H1 (cell line): ENCODE results near the gene ISY1. TPM values are rescaled to one million over a fixed set of nuclear protein-coding genes. Genes with fewer than 3 reads are reported as not detected.

Experiments
- ASH2L ChIP-seq: fragments of 200-600, 300-600 bp; sonication (generic); IDR thresholded peaks from one replicate; pipeline ENCODE4 v1.7.1; 2017; ENCODE audit warnings: low read length
- FOSL1 ChIP-seq: IDR thresholded peaks from 2 replicates; pipeline ENCODE4 v1.6.1; 2011; ENCODE audit warnings: mild to moderate bottlenecking, low read depth, low read length, moderate library complexity; ENCODE audit not compliant: insufficient read depth
- HDAC2 ChIP-seq, 2 experiments: fragments of 300-600 bp in 1 of 2; sonication (generic) in 1 of 2; IDR thresholded peaks; 2 replicates each; pipeline ENCODE4 v1.6.1; 2011 to 2012; ENCODE audit warnings: low read depth in 2 of 2, low read length in 2 of 2, mild to moderate bottlenecking in 2 of 2, moderate library complexity in 2 of 2, borderline replicate concordance in 1 of 2, inconsistent platforms in 1 of 2
- HDAC6 ChIP-seq: IDR thresholded peaks from one replicate; pipeline ENCODE4 v1.7.1; 2012; ENCODE audit warnings: low read depth, mild to moderate bottlenecking, inconsistent platforms, low read length, moderate library complexity
- POLR2AphosphoS5 ChIP-seq: IDR thresholded peaks from 2 replicates; pipeline ENCODE4 v1.6.1; 2011; ENCODE audit warnings: low read depth, low read length
- RAD21 ChIP-seq, 2 experiments: IDR thresholded peaks in 1 of 2; conservative IDR thresholded peaks in 1 of 2; 2 replicates each; pipeline ENCODE4 v1.6.1; 2011; ENCODE audit warnings: low read depth in 2 of 2, low read length in 2 of 2, improper control_type of control experiment in 1 of 2, inconsistent platforms in 1 of 2, mild to moderate bottlenecking in 1 of 2, moderate library complexity in 1 of 2
- SIRT6 ChIP-seq: IDR thresholded peaks from one replicate; pipeline ENCODE4 v1.7.1; 2012; ENCODE audit warnings: low read length, inconsistent platforms
- TAF7 ChIP-seq: optimal IDR thresholded peaks from 2 replicates; pipeline ENCODE3; 2011; ENCODE audit warnings: low read depth, mild to moderate bottlenecking, inconsistent platforms, low read length, moderate library complexity, borderline replicate concordance
- polyA plus RNA-seq, 7 experiments: library from polyadenylated mRNA; depleted of rRNA in 3 of 7; stranded (reverse) in 5 of 7; unstranded in 2 of 7; fragments of >200 nt in 5 of 7; fragments of 200-250 nt in 2 of 7; gene quantifications; 1 replicate in 5 of 7; 2 replicates in 1 of 7; 4 replicates in 1 of 7; pipeline versions ENCODE4 v1.2.1 to v1.2.3, GENCODE V29; 2011 to 2013; ENCODE audit warnings: missing spikeins in 2 of 7, mixed read lengths in 2 of 7
- total RNA-seq: library from RNA; stranded (reverse); fragmentation: NEBNext Ultra II Directional; extraction: Animal tissue kit (Norgen Biotek cat#: 25700); gene quantifications from 2 replicates; pipeline ENCODE4 v1.2.1, GENCODE V29; 2021
- TF ChIP-seq, protein P1 (sequence below): fragments of 300-600 bp; sonication (generic); IDR thresholded peaks from 2 replicates; pipeline ENCODE4 v1.7.1; 2012; ENCODE audit warnings: low read length, moderate library complexity, mild to moderate bottlenecking, inconsistent platforms; ENCODE audit not compliant: insufficient replicate concordance

The ISY1 gene
- total and polyA plus RNA-seq, 2 of the 8 experiments (the other 6 are each of a cell fraction or from before 2014, with no cell fraction given), result 16.6 to 38.7 TPM

DNA sequence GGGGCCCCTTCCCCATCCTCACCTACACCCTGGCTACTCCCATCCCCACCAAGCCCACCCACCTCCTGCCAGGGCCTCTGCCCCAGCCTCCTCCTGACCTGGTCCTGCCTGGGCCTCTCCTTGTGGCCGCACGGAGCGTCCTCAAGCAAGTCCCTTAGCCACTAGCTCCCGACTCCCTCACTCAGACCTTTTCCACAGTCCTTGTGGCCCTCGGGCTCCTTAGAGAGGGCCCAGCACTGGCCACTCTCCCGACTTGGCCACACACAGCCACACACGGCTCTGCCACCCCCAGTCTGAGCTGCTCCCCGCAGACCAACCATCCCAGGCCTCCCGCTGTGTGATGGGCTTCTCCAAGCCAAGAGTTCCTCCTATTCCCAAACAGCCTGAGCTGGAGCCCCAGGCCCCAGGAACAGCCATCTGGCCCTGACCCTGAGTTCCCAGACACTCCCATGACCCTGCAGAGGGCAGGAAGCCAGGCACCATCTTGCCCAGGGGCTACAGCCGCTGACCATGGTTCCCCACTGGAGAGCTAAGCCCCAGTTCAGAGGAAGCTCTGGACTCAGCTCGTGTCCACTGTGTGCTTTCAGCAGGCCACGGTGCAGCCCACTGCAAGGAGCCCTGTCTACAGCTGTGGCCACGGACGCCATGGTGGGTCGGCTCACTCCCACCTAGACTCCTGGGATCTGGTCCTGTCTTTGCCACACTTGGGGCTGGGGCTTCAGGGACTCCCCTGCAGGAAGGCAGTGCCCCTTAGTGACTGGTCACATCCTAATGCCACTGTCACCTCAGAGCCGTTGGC is 32.3 kb downstream of the ISY1 start (continued):
- TF ChIP-seq, protein P1, sequence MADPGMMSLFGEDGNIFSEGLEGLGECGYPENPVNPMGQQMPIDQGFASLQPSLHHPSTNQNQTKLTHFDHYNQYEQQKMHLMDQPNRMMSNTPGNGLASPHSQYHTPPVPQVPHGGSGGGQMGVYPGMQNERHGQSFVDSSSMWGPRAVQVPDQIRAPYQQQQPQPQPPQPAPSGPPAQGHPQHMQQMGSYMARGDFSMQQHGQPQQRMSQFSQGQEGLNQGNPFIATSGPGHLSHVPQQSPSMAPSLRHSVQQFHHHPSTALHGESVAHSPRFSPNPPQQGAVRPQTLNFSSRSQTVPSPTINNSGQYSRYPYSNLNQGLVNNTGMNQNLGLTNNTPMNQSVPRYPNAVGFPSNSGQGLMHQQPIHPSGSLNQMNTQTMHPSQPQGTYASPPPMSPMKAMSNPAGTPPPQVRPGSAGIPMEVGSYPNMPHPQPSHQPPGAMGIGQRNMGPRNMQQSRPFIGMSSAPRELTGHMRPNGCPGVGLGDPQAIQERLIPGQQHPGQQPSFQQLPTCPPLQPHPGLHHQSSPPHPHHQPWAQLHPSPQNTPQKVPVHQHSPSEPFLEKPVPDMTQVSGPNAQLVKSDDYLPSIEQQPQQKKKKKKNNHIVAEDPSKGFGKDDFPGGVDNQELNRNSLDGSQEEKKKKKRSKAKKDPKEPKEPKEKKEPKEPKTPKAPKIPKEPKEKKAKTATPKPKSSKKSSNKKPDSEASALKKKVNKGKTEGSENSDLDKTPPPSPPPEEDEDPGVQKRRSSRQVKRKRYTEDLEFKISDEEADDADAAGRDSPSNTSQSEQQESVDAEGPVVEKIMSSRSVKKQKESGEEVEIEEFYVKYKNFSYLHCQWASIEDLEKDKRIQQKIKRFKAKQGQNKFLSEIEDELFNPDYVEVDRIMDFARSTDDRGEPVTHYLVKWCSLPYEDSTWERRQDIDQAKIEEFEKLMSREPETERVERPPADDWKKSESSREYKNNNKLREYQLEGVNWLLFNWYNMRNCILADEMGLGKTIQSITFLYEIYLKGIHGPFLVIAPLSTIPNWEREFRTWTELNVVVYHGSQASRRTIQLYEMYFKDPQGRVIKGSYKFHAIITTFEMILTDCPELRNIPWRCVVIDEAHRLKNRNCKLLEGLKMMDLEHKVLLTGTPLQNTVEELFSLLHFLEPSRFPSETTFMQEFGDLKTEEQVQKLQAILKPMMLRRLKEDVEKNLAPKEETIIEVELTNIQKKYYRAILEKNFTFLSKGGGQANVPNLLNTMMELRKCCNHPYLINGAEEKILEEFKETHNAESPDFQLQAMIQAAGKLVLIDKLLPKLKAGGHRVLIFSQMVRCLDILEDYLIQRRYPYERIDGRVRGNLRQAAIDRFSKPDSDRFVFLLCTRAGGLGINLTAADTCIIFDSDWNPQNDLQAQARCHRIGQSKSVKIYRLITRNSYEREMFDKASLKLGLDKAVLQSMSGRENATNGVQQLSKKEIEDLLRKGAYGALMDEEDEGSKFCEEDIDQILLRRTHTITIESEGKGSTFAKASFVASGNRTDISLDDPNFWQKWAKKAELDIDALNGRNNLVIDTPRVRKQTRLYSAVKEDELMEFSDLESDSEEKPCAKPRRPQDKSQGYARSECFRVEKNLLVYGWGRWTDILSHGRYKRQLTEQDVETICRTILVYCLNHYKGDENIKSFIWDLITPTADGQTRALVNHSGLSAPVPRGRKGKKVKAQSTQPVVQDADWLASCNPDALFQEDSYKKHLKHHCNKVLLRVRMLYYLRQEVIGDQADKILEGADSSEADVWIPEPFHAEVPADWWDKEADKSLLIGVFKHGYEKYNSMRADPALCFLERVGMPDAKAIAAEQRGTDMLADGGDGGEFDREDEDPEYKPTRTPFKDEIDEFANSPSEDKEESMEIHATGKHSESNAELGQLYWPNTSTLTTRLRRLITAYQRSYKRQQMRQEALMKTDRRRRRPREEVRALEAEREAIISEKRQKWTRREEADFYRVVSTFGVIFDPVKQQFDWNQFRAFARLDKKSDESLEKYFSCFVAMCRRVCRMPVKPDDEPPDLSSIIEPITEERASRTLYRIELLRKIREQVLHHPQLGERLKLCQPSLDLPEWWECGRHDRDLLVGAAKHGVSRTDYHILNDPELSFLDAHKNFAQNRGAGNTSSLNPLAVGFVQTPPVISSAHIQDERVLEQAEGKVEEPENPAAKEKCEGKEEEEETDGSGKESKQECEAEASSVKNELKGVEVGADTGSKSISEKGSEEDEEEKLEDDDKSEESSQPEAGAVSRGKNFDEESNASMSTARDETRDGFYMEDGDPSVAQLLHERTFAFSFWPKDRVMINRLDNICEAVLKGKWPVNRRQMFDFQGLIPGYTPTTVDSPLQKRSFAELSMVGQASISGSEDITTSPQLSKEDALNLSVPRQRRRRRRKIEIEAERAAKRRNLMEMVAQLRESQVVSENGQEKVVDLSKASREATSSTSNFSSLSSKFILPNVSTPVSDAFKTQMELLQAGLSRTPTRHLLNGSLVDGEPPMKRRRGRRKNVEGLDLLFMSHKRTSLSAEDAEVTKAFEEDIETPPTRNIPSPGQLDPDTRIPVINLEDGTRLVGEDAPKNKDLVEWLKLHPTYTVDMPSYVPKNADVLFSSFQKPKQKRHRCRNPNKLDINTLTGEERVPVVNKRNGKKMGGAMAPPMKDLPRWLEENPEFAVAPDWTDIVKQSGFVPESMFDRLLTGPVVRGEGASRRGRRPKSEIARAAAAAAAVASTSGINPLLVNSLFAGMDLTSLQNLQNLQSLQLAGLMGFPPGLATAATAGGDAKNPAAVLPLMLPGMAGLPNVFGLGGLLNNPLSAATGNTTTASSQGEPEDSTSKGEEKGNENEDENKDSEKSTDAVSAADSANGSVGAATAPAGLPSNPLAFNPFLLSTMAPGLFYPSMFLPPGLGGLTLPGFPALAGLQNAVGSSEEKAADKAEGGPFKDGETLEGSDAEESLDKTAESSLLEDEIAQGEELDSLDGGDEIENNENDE, result no peak
- TF ChIP-seq FOSL1 (no peak), ASH2L (no peak), HDAC2 (IDR thresholded peaks at IDR 0.05; ENCODE audit: borderline replicate concordance in 1 of 2, low read depth in 2 of 2, low read length in 2 of 2) (no peak), POLR2AphosphoS5 (no peak), SIRT6 (no peak), HDAC6 (no peak), RAD21 (IDR thresholded peaks at IDR 0.05 in 1 of 2, conservative IDR thresholded peaks at IDR 0.05 in 1 of 2; ENCODE audit: low read depth in 2 of 2, low read length in 2 of 2) (no peak), TAF7 (no peak)
